Retinal pigment epithelial cell (primary cell): ENCODE data around the gene FBXO9.

ENCODE experiments used
- DNase-seq: peaks from one replicate; pipeline ENCODE4 v3.0.0-alpha.2; 2010; ENCODE audit warnings: low read depth
- H3K4me3 ChIP-seq: 2 replicates; pipeline ENCODE4 v1.5.1; 2011; ENCODE audit warnings: mild to moderate bottlenecking, low read length, control low read depth, moderate library complexity
- TF ChIP-seq, protein P1 (sequence below): conservative IDR thresholded peaks from 2 replicates; pipeline ENCODE4 v1.5.1; 2011; ENCODE audit warnings: low read depth, low read length, control low read depth, inconsistent platforms

The FBXO9 gene

DNA sequence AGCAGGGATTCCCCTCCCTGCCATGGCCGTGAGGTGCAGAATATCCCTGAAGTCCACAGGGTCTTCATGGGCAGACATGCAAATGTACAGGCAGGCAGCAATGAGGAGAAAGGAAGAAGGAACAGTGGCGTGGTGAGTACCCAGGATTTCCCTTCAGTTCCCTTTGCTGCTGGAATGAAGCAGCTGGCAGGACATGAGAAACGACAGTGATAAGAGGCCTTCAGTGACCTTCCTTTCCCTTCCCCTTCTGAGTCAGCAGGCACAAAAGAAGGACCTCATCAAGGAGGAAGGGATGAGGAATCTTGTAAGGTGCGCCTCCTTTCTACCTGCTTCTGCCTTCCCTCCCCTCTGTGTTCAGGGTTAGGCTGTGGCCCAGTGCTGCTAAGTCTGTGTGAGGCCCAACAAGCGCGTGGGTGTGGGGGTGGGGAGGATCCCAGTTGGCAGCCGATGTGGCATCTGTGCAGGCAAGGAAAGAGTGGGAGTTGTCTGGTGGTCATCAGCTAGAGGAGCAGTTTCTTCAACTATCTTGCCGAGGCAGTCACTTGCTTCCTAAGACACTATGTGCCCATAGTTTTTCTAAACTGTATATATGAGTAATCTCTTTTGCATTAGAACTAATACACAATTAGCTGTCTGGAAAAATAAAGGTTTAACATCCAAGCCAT is 29.5 kb upstream of the FBXO9 start:
- TF ChIP-seq, protein P1, sequence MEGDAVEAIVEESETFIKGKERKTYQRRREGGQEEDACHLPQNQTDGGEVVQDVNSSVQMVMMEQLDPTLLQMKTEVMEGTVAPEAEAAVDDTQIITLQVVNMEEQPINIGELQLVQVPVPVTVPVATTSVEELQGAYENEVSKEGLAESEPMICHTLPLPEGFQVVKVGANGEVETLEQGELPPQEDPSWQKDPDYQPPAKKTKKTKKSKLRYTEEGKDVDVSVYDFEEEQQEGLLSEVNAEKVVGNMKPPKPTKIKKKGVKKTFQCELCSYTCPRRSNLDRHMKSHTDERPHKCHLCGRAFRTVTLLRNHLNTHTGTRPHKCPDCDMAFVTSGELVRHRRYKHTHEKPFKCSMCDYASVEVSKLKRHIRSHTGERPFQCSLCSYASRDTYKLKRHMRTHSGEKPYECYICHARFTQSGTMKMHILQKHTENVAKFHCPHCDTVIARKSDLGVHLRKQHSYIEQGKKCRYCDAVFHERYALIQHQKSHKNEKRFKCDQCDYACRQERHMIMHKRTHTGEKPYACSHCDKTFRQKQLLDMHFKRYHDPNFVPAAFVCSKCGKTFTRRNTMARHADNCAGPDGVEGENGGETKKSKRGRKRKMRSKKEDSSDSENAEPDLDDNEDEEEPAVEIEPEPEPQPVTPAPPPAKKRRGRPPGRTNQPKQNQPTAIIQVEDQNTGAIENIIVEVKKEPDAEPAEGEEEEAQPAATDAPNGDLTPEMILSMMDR = no peak
- DNase-seq = no peak
- H3K4me3 ChIP-seq = no peak overlapping the region

DNA sequence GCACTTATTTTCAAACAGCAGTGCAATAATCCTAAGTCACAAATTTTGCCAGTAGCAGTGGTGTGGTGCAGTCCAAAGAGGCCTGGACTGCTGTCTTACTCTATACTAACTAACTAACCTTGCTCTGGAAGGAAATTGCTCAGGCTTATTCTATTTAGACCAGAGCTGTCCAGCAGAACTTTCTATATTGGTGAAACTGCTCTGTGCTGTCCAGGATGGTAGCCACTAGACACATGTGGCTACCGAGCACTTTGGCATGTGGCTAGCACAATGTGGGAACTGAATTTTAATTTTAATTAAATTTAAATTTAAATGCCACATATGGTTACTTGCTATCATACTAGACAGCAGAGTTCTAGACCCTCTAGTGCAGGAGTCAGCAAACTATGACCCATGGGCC is 27.1 kb upstream of the FBXO9 start:
- no peak for DNase-seq
- H3K4me3 ChIP-seq = no peak overlapping the region
- TF ChIP-seq, protein P1 = no peak

DNA sequence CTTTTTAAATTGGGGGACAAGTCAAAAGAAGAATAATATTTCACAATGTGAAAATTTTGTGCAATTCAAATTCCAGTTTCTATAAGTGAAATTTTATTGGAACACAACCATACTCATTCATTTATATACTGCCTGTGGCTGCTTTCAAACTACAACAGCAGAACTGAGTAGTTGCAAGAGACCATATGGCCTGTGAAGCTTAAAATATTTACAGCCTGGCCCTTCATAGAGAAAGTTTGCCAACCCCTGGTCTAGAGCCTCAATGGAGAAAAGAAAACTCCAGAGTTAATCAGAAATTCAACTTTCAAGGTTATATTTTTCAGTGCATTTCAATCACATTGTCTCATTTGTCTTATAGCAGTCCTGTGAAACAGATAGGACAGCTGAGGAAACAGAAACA is 26.6 kb upstream of the FBXO9 start:
- no peak for DNase-seq
- no peak overlapping the region for H3K4me3 ChIP-seq
- TF ChIP-seq, protein P1 = no peak

DNA sequence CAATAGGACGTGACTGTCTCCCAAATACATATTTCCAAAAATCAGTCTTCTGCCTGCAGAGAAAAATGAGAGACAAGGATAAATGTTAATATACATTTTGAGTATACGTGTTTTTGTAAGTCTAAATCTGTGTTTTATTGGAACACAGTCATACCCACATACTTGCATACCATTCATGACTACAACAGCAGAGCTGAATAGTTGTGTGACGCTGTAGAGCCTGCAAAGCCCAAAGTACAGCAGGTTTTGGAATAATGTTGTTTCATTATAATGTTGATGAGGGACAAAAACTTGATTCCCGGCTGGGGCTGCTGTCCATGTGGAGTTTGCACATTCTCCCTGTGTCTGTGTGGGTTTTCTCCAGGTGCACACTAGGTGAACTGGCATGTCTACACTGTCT is 23.8 kb upstream of the FBXO9 start:
- TF ChIP-seq, protein P1 = no peak
- no peak overlapping the region for H3K4me3 ChIP-seq
- no peak for DNase-seq

DNA sequence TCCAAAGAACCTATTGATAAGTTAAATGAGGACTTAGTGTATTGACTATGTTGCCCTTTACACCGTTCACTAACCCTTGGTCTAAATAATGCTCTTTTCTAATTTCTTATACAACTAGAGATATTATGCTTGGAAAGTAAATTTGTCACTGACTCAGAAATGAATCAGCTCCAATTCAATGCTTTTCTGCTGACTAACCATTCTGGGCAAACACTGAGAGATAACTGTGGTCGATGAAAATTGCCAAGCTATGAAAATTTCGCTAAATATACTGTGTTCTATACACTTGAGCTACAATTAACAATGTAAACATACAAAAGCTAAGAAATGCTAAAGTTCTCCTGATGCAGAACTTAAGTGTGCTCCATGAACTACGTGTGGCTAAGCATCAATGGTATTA is 23.1 kb upstream of the FBXO9 start:
- H3K4me3 ChIP-seq = no peak overlapping the region
- DNase-seq = peak; percentile 46
- TF ChIP-seq, protein P1 = no peak

DNA sequence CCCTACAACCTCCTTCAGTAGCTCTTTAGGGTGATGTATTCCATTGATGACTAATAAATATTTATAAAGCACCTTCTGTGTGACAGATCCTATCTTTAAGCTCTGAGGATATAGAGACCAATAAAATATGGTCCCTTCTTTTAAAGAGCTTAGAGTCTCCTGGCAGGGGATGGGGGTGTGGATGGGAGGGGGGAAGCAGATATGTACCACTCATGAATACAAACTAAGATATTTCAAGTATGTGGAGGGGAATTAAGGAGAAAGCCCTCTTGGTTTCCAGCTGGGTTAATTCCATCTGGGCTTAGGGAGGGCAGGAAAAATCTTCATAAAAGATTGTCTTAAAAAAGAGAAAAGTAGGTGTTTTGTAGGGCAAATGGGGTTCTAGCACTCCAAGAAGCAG is 21.6 kb upstream of the FBXO9 start:
- DNase-seq = peak; percentile 60
- TF ChIP-seq, protein P1 = no peak
- peak overlapping the region; percentile 18 for H3K4me3 ChIP-seq

DNA sequence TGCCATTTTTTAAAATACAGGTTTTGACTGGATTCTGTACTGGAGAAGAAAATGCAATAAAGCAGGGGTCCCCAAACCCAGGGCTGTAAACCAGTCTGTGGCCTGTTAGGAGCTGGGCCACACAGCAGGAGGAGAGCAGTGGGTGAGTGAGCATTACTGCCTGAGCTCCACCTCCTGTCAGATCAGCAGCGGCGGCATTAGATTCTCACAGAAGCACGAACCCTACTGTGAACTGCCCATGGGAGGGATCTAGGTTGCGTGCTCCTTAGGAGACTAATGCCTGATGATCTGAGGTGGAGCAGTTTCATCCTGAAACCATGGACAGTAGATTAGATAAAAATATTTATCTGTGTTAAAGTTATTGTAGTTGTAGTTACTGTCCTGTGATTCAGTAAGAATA is 21.1 kb upstream of the FBXO9 start:
- TF ChIP-seq, protein P1 = peak; percentile 13
- DNase-seq = no peak
- peak overlapping the region; percentile 18 for H3K4me3 ChIP-seq
